HG03558 (cell line): ENCODE data around the gene ATL2.
"Not testable (repeated sequence)": the region's sequence is repeated elsewhere in the genome, so short reads cannot be mapped to it uniquely, and the experiment has no call there.

Experiments used
- ATAC-seq: cut with Tn5 transposase; IDR thresholded peaks from one replicate; pipeline ENCODE4 v1.9.1; 2021; ENCODE audit warnings: moderate number of reproducible peaks; ENCODE audit not compliant: unreplicated experiment; ENCODE audit errors: extremely low read depth

ATL2 gene

DNA sequence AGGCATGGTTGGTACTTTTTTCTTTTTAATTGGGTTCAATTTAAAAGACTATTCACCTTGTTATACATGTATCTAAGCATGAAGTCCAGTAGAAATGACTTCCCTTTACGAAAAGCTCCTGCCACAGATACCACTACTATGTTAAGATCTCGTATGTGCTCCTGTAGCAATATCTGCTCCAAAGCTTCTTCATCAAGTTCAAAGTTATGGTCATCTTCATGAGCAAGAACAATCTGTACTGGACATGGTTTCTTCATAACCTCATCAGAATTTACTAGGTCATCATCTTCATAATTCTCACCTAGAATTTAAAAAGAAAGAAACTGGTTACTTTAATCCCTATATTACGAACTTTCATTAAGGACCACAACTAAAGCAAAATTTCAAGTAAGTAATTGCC lies 33.9 kb downstream of the ATL2 start:
- no peak for ATAC-seq

DNA sequence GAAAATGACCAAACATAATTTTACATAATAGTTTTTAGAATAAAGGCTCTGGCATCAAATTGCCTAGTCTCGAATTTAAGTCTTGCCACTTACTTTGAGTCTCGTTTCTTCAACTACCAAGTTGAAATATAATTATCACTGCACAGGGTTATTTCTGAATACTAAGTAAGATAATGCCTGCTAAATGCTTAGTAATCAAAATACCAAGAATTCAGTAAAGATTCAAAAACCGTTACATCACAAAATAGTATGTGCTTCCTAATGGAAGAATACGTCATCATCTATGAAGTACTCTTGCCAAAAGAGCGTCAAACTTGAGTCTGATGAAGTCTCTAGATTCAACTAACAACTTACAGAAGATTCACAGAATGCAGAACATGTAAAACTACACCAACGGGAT lies 40.5 kb downstream of the ATL2 start:
- no peak for ATAC-seq

GRCh38 chr2:38330754-38331153 lies 46.3 kb downstream of the ATL2 start:
- no peak for ATAC-seq

- ATAC-seq, result no peak
These were observed 49.5 kb downstream of the ATL2 start for GRCh38 chr2:38327580-38327979.

DNA sequence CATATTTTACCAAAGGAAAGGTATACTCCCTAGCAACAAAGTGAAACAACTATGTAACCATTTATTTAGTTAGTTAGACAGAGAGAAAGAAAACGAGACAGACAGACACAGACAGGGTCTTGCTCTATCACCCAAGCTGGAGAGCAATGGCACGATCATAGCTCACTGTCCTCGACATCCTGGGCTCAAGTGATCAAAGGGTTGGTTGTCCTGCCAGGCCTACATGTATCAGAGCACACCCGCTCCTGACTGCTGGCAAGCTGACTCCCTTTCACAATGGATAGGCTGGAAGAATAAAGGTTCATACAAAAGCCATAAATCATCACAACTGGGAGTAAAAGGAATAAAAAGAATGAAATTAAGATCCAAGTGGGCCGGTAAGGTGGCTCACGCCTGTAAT lies 53.5 kb downstream of the ATL2 start:
- no peak for ATAC-seq

DNA sequence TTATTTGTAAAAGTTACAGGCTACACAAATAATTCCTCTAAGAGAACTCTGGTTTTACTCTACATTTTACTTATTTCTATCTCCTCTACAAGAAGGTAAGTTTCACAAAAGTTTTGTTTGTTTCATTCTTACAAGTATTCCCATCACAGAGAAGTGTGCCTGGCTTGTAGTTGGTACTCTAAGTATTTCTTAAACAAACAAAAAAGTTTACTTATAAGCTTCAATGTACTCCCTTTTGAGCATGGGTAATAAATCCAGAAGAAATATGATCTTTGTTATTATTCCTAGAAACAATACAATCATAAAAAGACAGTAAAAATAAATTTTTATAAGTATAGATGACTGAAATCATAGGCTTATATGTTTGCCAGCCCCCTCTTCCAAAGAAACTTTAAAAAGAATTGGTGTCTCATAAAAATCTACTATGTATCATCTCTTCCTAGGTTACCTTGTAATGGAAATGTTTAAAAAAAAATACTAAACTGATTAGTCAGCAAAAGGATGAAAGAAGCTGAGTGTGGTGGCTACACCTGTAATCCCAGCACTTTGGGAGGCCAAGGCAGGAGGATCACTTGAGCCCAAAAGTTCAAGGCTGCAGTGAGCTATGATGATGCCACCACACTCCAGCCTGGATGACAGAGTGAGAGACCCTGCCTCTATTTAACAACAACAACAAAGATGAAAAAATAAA lies 54.7 kb downstream of the ATL2 start:
- ATAC-seq, result no peak

- ATAC-seq, result not testable (repeated sequence)
These were observed 57.8 kb downstream of the ATL2 start for GRCh38 chr2:38319240-38319639.

DNA sequence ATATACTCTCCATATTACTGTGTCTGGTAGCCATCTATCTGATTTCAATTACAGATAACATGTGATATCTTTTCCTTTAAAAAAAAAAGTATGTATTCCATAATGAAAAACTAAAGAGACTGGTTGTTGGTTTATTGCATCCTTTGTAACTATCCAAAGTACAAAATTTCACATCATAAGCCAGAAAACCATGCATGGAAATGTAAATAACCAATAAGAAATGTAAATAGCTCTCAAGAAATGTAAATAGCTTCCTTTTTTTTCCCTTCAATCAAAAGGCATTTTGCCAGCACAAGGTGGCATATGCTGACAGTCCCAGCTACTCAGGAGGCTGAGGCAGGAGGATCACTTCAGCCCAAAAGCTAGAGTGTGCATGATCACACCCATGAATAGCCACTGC lies 59.3 kb downstream of the ATL2 start:
- no peak for ATAC-seq

GRCh38 chr2:38315707-38316333 lies 61.3 kb downstream of the ATL2 start:
- ATAC-seq, result no peak

DNA sequence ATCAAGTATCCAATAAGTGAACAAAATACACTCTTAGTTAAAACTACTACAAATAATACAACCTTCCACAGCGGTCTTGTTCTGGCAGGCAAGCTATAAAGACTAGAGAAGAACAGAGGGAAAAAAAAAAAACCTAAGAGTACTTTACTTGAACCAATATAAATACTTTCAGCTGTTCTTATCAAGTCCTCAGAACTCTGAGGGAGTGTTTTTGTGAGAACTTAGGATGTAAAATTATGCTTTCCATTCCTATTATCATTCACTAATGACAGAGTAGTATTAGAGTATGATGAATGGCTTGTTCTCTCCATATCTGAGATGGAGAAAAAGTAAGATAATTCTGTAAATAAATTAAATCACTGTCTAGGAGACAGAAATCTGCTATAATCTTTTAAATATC lies 68.3 kb downstream of the ATL2 start:
- ATAC-seq, result no peak

DNA sequence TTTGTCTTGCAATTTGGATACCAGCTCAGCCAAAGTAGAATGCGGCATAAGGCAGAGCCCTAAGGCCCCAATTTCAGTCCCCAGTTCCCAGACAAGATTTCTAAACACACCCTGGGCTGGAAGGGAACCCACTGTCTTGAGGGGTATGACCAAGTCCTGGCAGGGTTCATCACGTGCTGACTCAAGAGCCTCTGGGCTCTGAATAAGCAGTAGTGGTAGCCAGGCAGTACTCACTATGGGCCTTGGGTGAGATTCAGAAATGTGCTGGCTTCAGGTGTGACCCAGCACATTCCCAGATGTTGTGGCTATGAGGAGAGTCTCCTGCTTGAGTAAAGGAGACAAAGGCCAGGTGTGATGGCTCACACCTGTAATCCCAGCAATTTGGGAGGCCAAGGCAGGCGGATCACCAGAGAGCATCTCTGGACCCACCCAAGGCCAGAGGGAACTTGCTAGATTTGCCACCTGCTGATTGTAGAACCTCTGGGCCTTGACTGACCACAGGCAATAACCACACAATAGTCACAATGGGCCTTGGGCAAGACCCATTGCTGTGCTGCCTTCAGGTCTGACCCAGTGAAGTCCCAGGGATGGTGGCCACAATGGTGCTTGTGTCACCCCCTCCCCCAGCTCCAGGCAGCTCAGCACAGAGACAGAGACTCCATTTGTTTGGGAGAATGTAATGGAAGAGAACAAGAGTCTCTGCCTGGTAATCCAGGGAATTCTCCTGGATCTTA lies 74.9 kb downstream of the ATL2 start:
- no peak for ATAC-seq

GRCh38 chr2:38301340-38301968 lies 75.6 kb downstream of the ATL2 start:
- ATAC-seq, result no peak

- no peak for ATAC-seq
These were observed 78.5 kb downstream of the ATL2 start for GRCh38 chr2:38298539-38298938.

DNA sequence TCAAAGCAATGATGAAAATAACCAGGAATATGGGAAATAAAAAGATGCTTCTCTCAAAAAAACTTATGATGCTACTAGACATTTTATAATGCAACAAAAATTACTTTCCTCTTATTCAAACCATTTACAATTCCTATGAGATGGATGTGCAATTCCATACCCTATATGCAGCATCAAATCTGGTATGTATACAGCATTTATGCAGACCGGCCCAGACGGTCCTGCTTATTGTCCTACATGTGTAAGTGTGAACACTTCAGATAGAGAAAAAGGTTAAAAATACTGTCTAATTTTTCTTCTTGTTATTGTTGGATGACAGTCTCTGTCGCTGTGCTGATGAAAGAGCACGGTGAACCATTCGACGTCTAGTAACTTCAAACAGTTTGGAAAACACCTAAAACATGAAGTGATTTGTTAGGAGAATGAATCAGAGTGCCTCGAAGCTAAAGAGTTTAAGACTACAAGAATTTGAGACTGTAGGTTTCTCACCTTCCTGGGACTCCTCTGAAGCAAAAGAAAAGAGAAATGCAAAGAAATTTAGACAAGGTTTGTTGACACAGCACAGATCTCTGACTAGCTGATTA lies 80.8 kb downstream of the ATL2 start:
- ATAC-seq, result no peak

DNA sequence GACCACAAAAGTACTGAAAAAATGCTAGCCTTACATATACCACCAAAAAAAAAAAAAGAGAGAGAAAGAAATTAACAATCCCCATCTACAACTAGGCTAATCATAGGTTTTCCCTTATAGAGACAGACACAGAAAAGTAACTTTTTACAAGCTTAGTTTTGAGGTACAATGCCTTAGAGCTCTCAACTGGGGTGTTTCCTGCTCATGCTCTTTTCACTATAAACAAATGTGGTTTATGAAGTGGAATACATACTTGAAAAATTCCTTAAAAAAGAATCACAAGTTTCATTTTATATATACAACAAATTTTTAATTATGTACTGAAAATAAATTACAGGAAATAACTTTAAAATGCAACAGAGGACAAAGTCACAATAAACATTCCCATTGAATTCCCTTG lies 82.5 kb downstream of the ATL2 start:
- ATAC-seq, result no peak

DNA sequence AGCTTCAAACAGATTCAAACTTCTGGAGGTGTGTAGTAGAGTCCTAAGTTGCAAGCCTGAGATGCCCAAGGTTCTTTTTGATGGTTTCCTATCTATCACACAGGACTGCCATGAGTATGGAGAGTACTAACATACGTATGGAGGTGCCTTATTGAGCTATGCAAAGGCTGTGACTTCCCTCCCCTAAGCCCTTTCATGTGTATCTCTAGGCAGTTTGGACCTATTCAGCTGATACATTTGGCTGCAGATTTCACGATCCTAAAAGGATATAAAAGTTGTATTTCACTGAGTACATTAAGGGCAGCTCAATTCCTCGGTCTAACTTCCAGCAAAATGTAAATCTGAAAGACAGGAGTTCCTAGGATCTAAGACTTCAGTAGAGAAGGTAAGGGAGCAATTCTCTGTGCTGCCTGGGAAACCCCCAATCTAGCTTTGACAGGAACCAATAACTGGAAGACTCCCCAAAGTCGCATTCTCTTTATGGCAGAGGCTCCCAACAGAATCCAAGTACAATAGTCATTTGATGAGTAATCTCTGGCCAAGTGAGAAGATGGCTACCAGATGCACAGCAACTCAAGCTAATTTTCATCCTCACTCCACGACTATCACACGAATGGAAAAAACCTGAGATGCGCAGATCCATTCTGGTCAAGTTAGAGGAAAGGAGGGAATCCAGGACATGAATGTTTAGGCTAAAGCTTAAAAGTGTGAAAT lies 83.8 kb downstream of the ATL2 start:
- ATAC-seq, result no peak

GRCh38 chr2:38290332-38290731 lies 86.7 kb downstream of the ATL2 start:
- ATAC-seq, result no peak

- ATAC-seq, result no peak
These were observed 92.1 kb downstream of the ATL2 start for GRCh38 chr2:38284971-38285370.

- ATAC-seq, result no peak
These were observed 95.9 kb downstream of the ATL2 start for GRCh38 chr2:38281095-38281742.

DNA sequence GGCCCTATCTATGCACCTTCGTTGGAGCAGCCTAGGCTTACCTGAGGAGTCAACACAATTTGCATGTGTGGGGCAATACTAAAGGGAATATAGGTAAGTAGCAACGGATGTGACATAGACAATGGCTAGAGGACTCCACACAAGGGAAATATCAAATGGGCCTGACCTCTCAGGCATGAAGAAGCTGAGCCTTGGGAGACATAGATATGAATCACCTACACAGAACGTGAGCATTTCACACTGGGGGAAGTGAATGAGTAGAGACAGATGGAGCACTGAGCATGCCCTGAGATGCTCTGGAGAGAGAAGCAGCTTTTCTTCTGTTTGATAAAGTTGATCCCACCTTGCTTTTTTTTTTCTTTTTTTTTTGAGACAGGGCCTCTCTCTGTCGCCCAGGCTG lies 97.9 kb downstream of the ATL2 start:
- no peak for ATAC-seq
